Suppressor macrophage treated with lipopolysaccharide for 1 hour (primary cell): Measurements from ENCODE around the gene YBX1.
"Not testable (repeated sequence)": the region's sequence is repeated elsewhere in the genome, so short reads cannot be mapped to it uniquely, and the experiment has no call there.

Experiments used
- DNase-seq, 3 donors: peaks; one replicate each; pipeline ENCODE4 v3.0.0-alpha.2; 2020 to 2022

The YBX1 gene

GRCh38 chr1:42690477-42691156 lies 8.4 kb downstream of the YBX1 start:
- no peak for DNase-seq

DNA sequence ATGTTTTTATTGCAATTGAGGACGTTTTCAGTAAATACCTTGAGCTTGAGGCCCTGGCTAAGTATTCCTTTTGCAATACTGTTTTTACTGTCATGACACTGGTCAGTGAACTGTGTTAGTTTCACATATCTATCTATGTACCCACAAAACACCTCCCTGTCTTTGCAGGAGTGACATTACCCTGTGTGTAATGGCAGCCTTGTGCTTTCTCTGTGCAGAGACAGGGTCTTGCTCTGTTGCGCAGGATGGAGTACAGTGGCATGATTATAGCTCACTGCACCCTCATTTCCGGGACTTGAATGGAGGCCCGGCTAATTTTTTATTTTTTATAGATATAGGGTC lies 8.9 kb downstream of the YBX1 start:
- no peak for DNase-seq

DNA sequence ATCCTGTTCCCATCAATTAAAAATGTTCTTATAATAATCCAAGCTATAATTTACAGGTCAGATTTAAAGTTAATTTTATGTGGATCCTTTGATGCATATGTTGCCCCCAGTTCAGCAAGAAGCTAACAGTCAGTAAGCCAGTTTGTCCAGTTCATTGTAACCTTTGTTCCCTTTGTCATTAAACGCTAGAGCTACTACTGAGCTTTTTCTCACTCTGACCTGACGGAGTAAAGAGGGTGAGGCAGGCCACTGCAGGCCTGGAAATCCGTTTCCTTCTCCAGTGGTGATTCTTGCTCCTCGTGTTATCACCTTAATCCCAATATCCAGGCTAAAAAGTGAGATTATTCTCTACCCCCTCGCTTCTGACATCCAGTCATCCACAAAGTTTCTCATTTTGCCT lies 10.2 kb downstream of the YBX1 start:
- no peak for DNase-seq

GRCh38 chr1:42692911-42693310 lies 10.7 kb downstream of the YBX1 start:
- no peak for DNase-seq

GRCh38 chr1:42698081-42698813 lies 16.0 kb downstream of the YBX1 start:
- DNase-seq = no peak

- DNase-seq = no peak
Measured at GRCh38 chr1:42700006-42700405, 17.8 kb downstream of the YBX1 start.

DNA sequence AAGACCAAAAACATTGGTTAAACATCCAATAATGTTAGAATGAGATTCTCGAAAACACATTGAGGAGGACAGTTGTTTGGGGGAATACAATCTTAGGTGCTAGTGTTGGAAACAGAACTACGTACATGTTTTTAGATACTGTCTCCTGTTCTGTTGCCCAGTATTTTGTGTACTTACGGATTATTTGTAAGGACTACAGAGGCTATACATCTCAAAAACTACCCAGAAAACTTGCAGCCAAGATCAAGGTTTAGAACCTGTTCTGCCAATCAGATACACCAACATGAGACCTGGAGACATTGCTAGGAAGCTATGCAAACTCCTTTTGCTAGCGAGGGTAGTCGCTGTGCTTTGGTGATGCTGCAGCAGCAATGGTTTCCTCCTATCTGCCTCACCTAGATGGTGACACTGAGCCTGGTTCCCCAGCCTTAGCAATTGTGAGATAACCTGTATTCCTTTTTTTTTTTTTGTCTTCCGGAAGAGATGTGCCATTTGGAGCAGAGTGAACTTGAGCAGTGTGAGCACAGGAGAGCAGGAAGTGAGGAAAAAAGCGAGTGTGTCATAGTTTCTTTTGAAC lies 21.8 kb downstream of the YBX1 start:
- DNase-seq = no peak

DNA sequence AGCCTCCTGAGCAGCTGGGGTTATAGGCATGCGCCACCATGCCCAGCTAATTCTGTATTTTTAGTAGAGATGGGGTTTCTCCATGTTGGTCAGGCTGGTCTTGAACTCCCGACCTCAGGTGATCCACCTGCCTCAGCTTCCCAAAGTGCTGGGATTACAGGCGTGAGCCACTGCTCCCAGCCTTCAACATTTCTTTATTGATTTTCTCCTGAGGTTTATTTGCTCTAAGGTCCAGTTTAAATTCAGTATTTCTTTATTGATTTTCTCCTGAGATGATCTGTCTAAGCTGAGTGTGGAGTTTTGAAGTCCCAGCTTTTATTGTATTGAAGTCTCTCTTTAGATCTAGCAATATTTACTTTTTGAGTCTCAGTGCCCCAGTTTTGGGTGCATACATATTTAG lies 30.6 kb downstream of the YBX1 start:
- DNase-seq = not testable (repeated sequence)

DNA sequence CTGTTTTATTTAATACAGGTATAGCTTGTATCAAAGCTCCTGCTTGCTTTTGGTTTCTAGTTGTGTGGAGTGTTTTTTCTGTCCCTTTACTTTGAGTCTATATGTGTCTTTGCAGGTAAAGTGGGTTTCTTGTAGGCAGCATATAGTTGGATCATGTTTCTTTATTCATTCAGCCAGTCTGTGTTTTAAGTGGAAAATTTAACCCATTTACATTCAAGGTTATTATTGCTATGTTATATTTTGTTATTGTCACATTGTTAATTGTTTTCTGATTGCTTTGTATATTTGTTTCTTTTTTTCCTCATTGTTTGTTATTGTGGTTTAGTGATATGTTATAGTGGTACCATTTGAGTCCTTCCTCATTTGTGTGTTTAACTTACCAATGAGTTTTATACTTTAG lies 31.1 kb downstream of the YBX1 start:
- no peak for DNase-seq

- not testable (repeated sequence) for DNase-seq
Measured at GRCh38 chr1:42714441-42714840, 32.2 kb downstream of the YBX1 start.

DNA sequence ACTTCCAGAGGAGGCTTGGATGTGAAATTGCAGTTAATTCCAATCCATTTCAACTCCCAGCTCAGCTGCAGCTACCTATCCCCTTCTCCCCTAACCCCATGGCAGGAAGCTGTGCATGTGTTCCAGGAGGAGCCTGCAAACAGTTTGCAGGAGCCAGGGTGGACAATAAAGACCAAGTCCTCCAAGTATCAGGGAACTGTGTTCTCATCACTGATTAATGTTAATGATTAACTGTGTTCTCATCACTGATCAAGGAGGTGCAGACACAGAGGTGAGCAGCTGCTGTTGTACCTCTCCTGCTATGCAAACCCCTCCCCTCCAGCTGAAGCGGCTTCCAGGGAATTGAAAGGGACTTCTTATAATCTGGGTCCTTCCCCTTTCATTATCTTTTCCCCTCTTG lies 38.6 kb downstream of the YBX1 start:
- DNase-seq = no peak

- no peak for DNase-seq
Measured at GRCh38 chr1:42721926-42722325, 39.7 kb downstream of the YBX1 start.

DNA sequence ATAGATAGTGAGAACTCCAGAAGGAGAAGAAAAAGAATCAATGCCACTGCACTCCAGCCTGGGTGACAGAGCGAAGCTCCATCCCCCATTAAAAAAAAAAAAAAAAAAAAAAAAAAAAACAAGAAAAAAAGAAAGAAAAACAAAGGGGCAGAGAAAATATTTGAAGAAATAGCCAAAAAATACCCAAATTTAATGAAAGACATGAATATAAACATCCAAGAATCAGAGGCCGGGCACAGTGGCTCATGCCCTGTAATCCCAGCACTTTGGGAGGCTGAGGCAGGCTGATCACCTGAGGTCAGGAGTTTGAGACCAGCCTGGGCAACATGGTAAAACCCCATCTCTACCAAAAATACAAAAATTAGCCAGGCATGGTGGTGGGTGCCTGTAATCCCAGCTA lies 40.2 kb downstream of the YBX1 start:
- not testable (repeated sequence) for DNase-seq

- DNase-seq = peak in 2 of 3 donors; percentile 23 to 34
Measured at GRCh38 chr1:42723511-42723910, 41.3 kb downstream of the YBX1 start.

GRCh38 chr1:42725820-42726219 lies 43.6 kb downstream of the YBX1 start:
- DNase-seq = not testable (repeated sequence)

DNA sequence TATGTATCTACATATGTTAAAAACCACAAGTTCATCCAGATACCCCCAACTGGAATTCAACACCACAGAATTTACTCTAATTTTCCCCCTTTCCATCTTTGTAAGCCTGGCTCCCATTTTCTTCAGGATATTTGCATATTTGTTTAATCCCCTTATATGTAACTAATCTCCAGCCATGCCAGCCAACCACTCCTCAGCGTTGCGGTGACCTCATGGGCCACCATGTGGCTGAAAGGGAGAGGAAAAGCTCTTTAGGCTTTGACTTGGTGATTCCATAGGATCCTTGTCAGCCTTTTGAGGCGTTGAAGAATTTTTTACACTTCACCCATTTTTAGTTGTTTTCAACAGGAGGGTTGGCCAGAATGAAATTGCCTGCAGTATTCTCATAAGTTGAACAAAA lies 47.8 kb downstream of the YBX1 start:
- DNase-seq = no peak

DNA sequence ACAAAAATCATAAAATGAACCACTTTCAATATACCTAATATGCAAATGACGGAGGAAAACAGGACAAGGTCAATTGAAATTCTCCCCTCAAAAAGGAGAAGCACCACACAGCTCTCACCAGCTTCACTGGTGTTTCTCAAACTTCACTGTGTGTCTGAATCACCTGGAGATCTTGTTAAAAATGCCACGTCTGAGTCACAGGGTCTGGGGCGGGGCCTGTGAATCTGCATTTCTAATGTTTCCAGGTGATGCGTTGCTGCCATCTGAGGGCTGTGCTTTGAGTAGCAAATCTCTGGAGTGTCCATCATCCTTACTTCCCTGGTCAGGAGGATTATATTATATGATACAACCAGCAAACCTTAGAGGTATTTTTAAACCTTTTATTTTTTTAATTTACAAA lies 48.8 kb downstream of the YBX1 start:
- DNase-seq = peak in 1 of 3 donors; percentile 9

- no peak for DNase-seq
Measured at GRCh38 chr1:42731585-42731984, 49.4 kb downstream of the YBX1 start.

GRCh38 chr1:42732126-42732680 lies 50.0 kb downstream of the YBX1 start:
- no peak for DNase-seq

GRCh38 chr1:42733415-42734200 lies 51.4 kb downstream of the YBX1 start:
- no peak for DNase-seq

- no peak for DNase-seq
Measured at GRCh38 chr1:42734201-42735035, 52.2 kb downstream of the YBX1 start.

GRCh38 chr1:42735056-42735455 lies 52.8 kb downstream of the YBX1 start:
- no peak for DNase-seq
